Hepatocyte (in vitro differentiated cells): ENCODE results near the gene RARB. TPM values are rescaled to one million over a fixed set of nuclear protein-coding genes. Genes with fewer than 3 reads are reported as not detected.

Experiments
- DNase-seq: peaks from one replicate; pipeline ENCODE4 v3.0.0-alpha.2; 2016; ENCODE audit warnings: low spot score
- H2AFZ ChIP-seq: fragments of 200-600 bp; sonication (generic); 2 replicates; pipeline ENCODE4 v1.6.0; 2016; ENCODE audit warnings: antibody characterized with exemption, mild to moderate bottlenecking
- H3K27ac ChIP-seq: fragments of 200-600 bp; sonication (generic); 2 replicates; pipeline ENCODE4 v1.5.1; 2016; ENCODE audit warnings: mild to moderate bottlenecking
- H3K27me3 ChIP-seq: fragments of 200-600 bp; sonication (generic); 2 replicates; pipeline ENCODE4 v1.6.1; 2016
- H3K36me3 ChIP-seq: fragments of 200-600 bp; sonication (generic); replicated peaks from 2 replicates; pipeline ENCODE4 v1.5.1; 2016; ENCODE audit warnings: low read depth; ENCODE audit not compliant: insufficient read depth
- H3K4me1 ChIP-seq: fragments of 200-600 bp; sonication (generic); 2 replicates; pipeline ENCODE4 v1.5.1; 2016; ENCODE audit warnings: mild to moderate bottlenecking, moderate library complexity; ENCODE audit not compliant: insufficient read depth
- H3K4me2 ChIP-seq: fragments of 200-600 bp; sonication (generic); 2 replicates; pipeline ENCODE4 v1.6.0; 2016
- H3K4me3 ChIP-seq: fragments of 200-600 bp; sonication (generic); 2 replicates; pipeline ENCODE4 v1.5.1; 2016; ENCODE audit warnings: mild to moderate bottlenecking
- H3K79me2 ChIP-seq: fragments of 200-600 bp; sonication (generic); 2 replicates; pipeline ENCODE4 v1.6.0; 2017; ENCODE audit warnings: mild to moderate bottlenecking
- H3K9me2 ChIP-seq: fragments of 200-600 bp; sonication (generic); replicated peaks from 2 replicates; pipeline ENCODE4 v1.6.0; 2017; ENCODE audit warnings: mild to moderate bottlenecking; ENCODE audit not compliant: insufficient read depth
- H3K9me3 ChIP-seq: fragments of 200-600 bp; sonication (generic); 2 replicates; pipeline ENCODE4 v1.5.1; 2016; ENCODE audit warnings: low read depth, mild to moderate bottlenecking
- H4K20me1 ChIP-seq: fragments of 200-600 bp; sonication (generic); 2 replicates; pipeline ENCODE4 v1.6.0; 2016; ENCODE audit warnings: mild to moderate bottlenecking; ENCODE audit not compliant: insufficient read depth, poor library complexity, severe bottlenecking
- CTCF ChIP-seq: fragments of 200-600 bp; sonication (generic); IDR thresholded peaks from 2 replicates; pipeline ENCODE4 v1.5.1; 2016; ENCODE audit warnings: antibody characterized with exemption, mild to moderate bottlenecking; ENCODE audit not compliant: poor library complexity
- EZH2 ChIP-seq: fragments of 200-600 bp; sonication (generic); IDR thresholded peaks from 2 replicates; pipeline ENCODE4 v1.6.1; 2016; ENCODE audit warnings: antibody characterized with exemption, mild to moderate bottlenecking, borderline replicate concordance
- EZH2phosphoT487 ChIP-seq: fragments of 200-600 bp; sonication (generic); IDR thresholded peaks from one replicate; pipeline ENCODE4 v1.6.1; 2018; ENCODE audit warnings: antibody characterized with exemption, mild to moderate bottlenecking, low read depth, moderate library complexity; ENCODE audit not compliant: unreplicated experiment, severe bottlenecking
- WGBS: methylation state at CpG from one replicate; pipeline ENCODE4 v1.1.6; 2016; ENCODE audit warnings: low lambda C conversion rate; ENCODE audit errors: missing lambda C conversion rate; 5-methylcytosine and 5-hydroxymethylcytosine counted together
- polyA plus RNA-seq: library from polyadenylated mRNA; unstranded; fragments of >200 nt; fragmentation: Nextera tagmentation; extraction: Ambion mirVana; gene quantifications from 2 replicates; pipeline ENCODE4 v1.2.1, GENCODE V29; 2016
- total RNA-seq: library from RNA; depleted of rRNA; stranded (reverse); fragments of >200 nt; gene quantifications from 2 replicates; pipeline ENCODE4 v1.2.3, GENCODE V29; 2014

RARB gene
- total and polyA plus RNA-seq, 2 experiments from 2014 or later, result 22.2 to 30.7 TPM

GRCh38 chr3:25576146-25576545, 148.1 kb downstream of the RARB start:
- Histone ChIP-seq H3K79me2 (no peaks in the 10 kb centered on the region), H3K36me3 (no peaks in the 10 kb centered on the region), H3K4me3 (no peak overlapping the region), H3K27me3 (no peaks in the 10 kb centered on the region), H3K9me3 (no peaks in the 10 kb centered on the region), H3K27ac (no peak overlapping the region), H4K20me1 (peaks cover 3% of the 10 kb centered on the region), H3K4me2 (no peak overlapping the region), H3K9me2 (no peaks in the 10 kb centered on the region), H2AFZ (no peak overlapping the region), H3K4me1 (no peaks in the 10 kb centered on the region)
- TF ChIP-seq EZH2 (no peak), EZH2phosphoT487 (no peak), CTCF (no peak)
- DNase-seq, result no peak
- WGBS, result 84% methylated on average over 4 of the region's 4 CpGs

- no peaks in the 10 kb centered on the region for H3K36me3 ChIP-seq
- H3K4me1 ChIP-seq, result no peaks in the 10 kb centered on the region
- TF ChIP-seq CTCF (no peak), EZH2phosphoT487 (no peak), EZH2 (no peak)
- no peaks in the 10 kb centered on the region for H3K79me2 ChIP-seq
- no peaks in the 10 kb centered on the region for H3K9me3 ChIP-seq
- H4K20me1 ChIP-seq, result peaks cover 3% of the 10 kb centered on the region
- 79% methylated on average over 15 of the region's 15 CpGs for WGBS
- no peaks in the 10 kb centered on the region for H3K9me2 ChIP-seq
- no peak overlapping the region for H3K4me3 ChIP-seq
- no peak for DNase-seq
- no peaks in the 10 kb centered on the region for H3K27me3 ChIP-seq
- H2AFZ ChIP-seq, result no peak overlapping the region
- H3K4me2 ChIP-seq, result no peak overlapping the region
- H3K27ac ChIP-seq, result no peak overlapping the region
Measured at GRCh38 chr3:25576831-25577454, 148.9 kb downstream of the RARB start.

GRCh38 chr3:25578059-25578458, 150.0 kb downstream of the RARB start:
- DNase-seq, result no peak
- peaks cover 3% of the 10 kb centered on the region for H4K20me1 ChIP-seq
- no peaks in the 10 kb centered on the region for H3K4me1 ChIP-seq

More at GRCh38 chr3:25578059-25578458, 150.0 kb downstream of the RARB start:
- H3K27ac ChIP-seq, result no peak overlapping the region
- WGBS, result 89% methylated on average over 10 of the region's 10 CpGs
- H3K9me3 ChIP-seq, result no peaks in the 10 kb centered on the region
- H2AFZ ChIP-seq, result no peak overlapping the region
- TF ChIP-seq EZH2 (no peak), CTCF (no peak), EZH2phosphoT487 (no peak)
- no peak overlapping the region for H3K4me2 ChIP-seq
- H3K4me3 ChIP-seq, result no peak overlapping the region
- H3K79me2 ChIP-seq, result no peaks in the 10 kb centered on the region
- no peaks in the 10 kb centered on the region for H3K36me3 ChIP-seq
- no peaks in the 10 kb centered on the region for H3K9me2 ChIP-seq
- H3K27me3 ChIP-seq, result no peaks in the 10 kb centered on the region
